Hepatocyte (in vitro differentiated cells): Measurements from ENCODE around the gene ZSCAN26. TPM values are rescaled to one million over a fixed set of nuclear protein-coding genes. Genes with fewer than 3 reads are reported as not detected.

Experiments used
- DNase-seq: peaks from one replicate; pipeline ENCODE4 v3.0.0-alpha.2; 2016; ENCODE audit warnings: low spot score
- H2AFZ ChIP-seq: fragments of 200-600 bp; sonication (generic); 2 replicates; pipeline ENCODE4 v1.6.0; 2016; ENCODE audit warnings: antibody characterized with exemption, mild to moderate bottlenecking
- H3K27ac ChIP-seq: fragments of 200-600 bp; sonication (generic); 2 replicates; pipeline ENCODE4 v1.5.1; 2016; ENCODE audit warnings: mild to moderate bottlenecking
- H3K27me3 ChIP-seq: fragments of 200-600 bp; sonication (generic); 2 replicates; pipeline ENCODE4 v1.6.1; 2016
- H3K36me3 ChIP-seq: fragments of 200-600 bp; sonication (generic); replicated peaks from 2 replicates; pipeline ENCODE4 v1.5.1; 2016; ENCODE audit warnings: low read depth; ENCODE audit not compliant: insufficient read depth
- H3K4me1 ChIP-seq: fragments of 200-600 bp; sonication (generic); 2 replicates; pipeline ENCODE4 v1.5.1; 2016; ENCODE audit warnings: mild to moderate bottlenecking, moderate library complexity; ENCODE audit not compliant: insufficient read depth
- H3K4me2 ChIP-seq: fragments of 200-600 bp; sonication (generic); 2 replicates; pipeline ENCODE4 v1.6.0; 2016
- H3K4me3 ChIP-seq: fragments of 200-600 bp; sonication (generic); 2 replicates; pipeline ENCODE4 v1.5.1; 2016; ENCODE audit warnings: mild to moderate bottlenecking
- H3K79me2 ChIP-seq: fragments of 200-600 bp; sonication (generic); 2 replicates; pipeline ENCODE4 v1.6.0; 2017; ENCODE audit warnings: mild to moderate bottlenecking
- H3K9me2 ChIP-seq: fragments of 200-600 bp; sonication (generic); replicated peaks from 2 replicates; pipeline ENCODE4 v1.6.0; 2017; ENCODE audit warnings: mild to moderate bottlenecking; ENCODE audit not compliant: insufficient read depth
- H3K9me3 ChIP-seq: fragments of 200-600 bp; sonication (generic); 2 replicates; pipeline ENCODE4 v1.5.1; 2016; ENCODE audit warnings: low read depth, mild to moderate bottlenecking
- H4K20me1 ChIP-seq: fragments of 200-600 bp; sonication (generic); 2 replicates; pipeline ENCODE4 v1.6.0; 2016; ENCODE audit warnings: mild to moderate bottlenecking; ENCODE audit not compliant: insufficient read depth, poor library complexity, severe bottlenecking
- EZH2 ChIP-seq: fragments of 200-600 bp; sonication (generic); IDR thresholded peaks from 2 replicates; pipeline ENCODE4 v1.6.1; 2016; ENCODE audit warnings: antibody characterized with exemption, mild to moderate bottlenecking, borderline replicate concordance
- EZH2phosphoT487 ChIP-seq: fragments of 200-600 bp; sonication (generic); IDR thresholded peaks from one replicate; pipeline ENCODE4 v1.6.1; 2018; ENCODE audit warnings: antibody characterized with exemption, mild to moderate bottlenecking, low read depth, moderate library complexity; ENCODE audit not compliant: unreplicated experiment, severe bottlenecking
- WGBS: methylation state at CpG from one replicate; pipeline ENCODE4 v1.1.6; 2016; ENCODE audit warnings: low lambda C conversion rate; ENCODE audit errors: missing lambda C conversion rate; 5-methylcytosine and 5-hydroxymethylcytosine counted together
- polyA plus RNA-seq: library from polyadenylated mRNA; unstranded; fragments of >200 nt; fragmentation: Nextera tagmentation; extraction: Ambion mirVana; gene quantifications from 2 replicates; pipeline ENCODE4 v1.2.1, GENCODE V29; 2016
- total RNA-seq: library from RNA; depleted of rRNA; stranded (reverse); fragments of >200 nt; gene quantifications from 2 replicates; pipeline ENCODE4 v1.2.3, GENCODE V29; 2014
- TF ChIP-seq, protein P1 (sequence below): fragments of 200-600 bp; sonication (generic); IDR thresholded peaks from 2 replicates; pipeline ENCODE4 v1.5.1; 2016; ENCODE audit warnings: antibody characterized with exemption, mild to moderate bottlenecking; ENCODE audit not compliant: poor library complexity

ZSCAN26 gene
- total RNA-seq: 14.7 and 24.4 TPM in 2 replicates
- 7.6 and 7.8 TPM in 2 replicates for polyA plus RNA-seq

DNA sequence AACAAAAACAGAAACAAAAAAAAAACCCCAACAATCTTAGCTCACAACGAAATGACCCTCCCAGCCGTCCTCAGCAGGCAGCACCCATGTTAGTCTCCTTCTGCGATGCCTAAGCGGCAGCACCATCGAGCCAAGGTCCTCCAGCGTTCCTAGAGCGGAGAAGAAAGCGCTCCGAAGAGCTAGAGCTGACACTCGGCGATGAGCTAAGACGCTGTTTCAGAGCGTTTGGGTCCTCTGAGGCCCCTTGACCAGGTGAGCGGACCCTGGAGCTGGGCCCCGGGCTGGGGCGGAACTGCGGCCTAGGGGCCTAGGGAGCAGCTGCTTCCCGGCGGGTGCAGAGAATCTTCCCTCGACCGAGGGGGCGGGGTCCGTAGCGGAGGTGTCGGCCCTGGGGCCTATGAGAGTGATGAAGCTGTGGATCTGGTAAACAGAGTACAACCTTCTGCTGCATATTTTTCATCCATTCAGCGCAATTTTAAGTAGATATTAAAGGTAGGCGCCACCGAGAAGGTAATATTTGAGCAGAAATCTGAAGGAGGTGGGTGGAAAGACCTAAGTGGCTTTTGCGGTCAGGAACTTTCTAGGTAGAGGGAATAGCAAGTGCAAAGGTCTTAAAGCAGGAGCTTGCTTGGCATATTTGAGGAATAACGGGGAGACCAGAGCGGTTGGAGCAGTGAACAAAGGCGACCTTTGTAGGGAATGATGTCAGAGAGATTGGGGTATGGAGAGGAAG is at the start of gene ZSCAN26:
Gene ZSCAN26, plus strand, starts transcription at position 182 of the 733 bp plus-strand sequence. CDS start 4,777 bp downstream, outside the sequence.
- TF ChIP-seq EZH2phosphoT487 (no peak), EZH2 (no peak)
- TF ChIP-seq, protein P1, sequence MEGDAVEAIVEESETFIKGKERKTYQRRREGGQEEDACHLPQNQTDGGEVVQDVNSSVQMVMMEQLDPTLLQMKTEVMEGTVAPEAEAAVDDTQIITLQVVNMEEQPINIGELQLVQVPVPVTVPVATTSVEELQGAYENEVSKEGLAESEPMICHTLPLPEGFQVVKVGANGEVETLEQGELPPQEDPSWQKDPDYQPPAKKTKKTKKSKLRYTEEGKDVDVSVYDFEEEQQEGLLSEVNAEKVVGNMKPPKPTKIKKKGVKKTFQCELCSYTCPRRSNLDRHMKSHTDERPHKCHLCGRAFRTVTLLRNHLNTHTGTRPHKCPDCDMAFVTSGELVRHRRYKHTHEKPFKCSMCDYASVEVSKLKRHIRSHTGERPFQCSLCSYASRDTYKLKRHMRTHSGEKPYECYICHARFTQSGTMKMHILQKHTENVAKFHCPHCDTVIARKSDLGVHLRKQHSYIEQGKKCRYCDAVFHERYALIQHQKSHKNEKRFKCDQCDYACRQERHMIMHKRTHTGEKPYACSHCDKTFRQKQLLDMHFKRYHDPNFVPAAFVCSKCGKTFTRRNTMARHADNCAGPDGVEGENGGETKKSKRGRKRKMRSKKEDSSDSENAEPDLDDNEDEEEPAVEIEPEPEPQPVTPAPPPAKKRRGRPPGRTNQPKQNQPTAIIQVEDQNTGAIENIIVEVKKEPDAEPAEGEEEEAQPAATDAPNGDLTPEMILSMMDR: no peak
- WGBS: under 1% methylated on average over 32 of the region's 32 CpGs
- no peaks in the 10 kb centered on the region for H3K9me2 ChIP-seq
- H3K27ac ChIP-seq: peak within 1 kb of the TSS; percentile 91
- H3K79me2 ChIP-seq: peaks cover 34% of the 10 kb centered on the region
- peaks cover 6% of the 10 kb centered on the region for H3K4me1 ChIP-seq
- H2AFZ ChIP-seq: peak within 1 kb of the TSS; percentile 54
- peak; percentile 91 for DNase-seq
- no peaks in the 10 kb centered on the region for H3K36me3 ChIP-seq
- H3K9me3 ChIP-seq: no peaks in the 10 kb centered on the region
- peak within 1 kb of the TSS; percentile 62 for H3K4me3 ChIP-seq
- peak within 1 kb of the TSS; percentile 80 for H3K4me2 ChIP-seq
- H3K27me3 ChIP-seq: peaks cover 2% of the 10 kb centered on the region
- H4K20me1 ChIP-seq: no peaks in the 10 kb centered on the region

DNA sequence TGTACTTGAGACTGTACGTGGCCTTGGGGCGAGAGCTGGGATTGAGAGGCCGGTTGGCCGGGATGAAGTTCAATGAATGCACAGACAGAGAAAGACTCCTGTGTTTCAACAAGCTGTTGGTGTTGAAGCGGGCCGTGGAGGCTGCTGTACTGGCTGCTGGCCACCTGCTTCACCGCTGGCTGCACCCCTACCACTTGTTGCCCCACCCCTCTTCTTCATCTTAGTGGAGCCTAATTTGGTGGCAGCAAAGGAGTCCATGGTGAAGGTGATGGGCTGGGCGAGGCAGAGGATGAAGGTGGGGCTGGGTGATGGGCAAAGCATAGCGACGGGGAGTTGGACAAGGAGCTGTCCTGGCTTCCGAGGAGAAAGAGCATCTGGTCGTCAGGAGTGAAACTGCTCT is 49.1 kb upstream of the ZSCAN26 start:
- no peak overlapping the region for H3K4me3 ChIP-seq
- H3K36me3 ChIP-seq: no peaks in the 10 kb centered on the region
- 94% methylated on average over 12 of the region's 12 CpGs for WGBS
- TF ChIP-seq, protein P1: no peak
- no peak for TF ChIP-seq EZH2phosphoT487
- no peak for TF ChIP-seq EZH2
- H4K20me1 ChIP-seq: no peaks in the 10 kb centered on the region
- H2AFZ ChIP-seq: no peak overlapping the region
- H3K27me3 ChIP-seq: peaks cover 43% of the 10 kb centered on the region
- no peaks in the 10 kb centered on the region for H3K9me2 ChIP-seq
- H3K27ac ChIP-seq: no peak overlapping the region
- peak overlapping the region; percentile 82 for H3K4me2 ChIP-seq
- no peaks in the 10 kb centered on the region for H3K4me1 ChIP-seq
- DNase-seq: no peak
- H3K9me3 ChIP-seq: no peaks in the 10 kb centered on the region
- no peaks in the 10 kb centered on the region for H3K79me2 ChIP-seq

DNA sequence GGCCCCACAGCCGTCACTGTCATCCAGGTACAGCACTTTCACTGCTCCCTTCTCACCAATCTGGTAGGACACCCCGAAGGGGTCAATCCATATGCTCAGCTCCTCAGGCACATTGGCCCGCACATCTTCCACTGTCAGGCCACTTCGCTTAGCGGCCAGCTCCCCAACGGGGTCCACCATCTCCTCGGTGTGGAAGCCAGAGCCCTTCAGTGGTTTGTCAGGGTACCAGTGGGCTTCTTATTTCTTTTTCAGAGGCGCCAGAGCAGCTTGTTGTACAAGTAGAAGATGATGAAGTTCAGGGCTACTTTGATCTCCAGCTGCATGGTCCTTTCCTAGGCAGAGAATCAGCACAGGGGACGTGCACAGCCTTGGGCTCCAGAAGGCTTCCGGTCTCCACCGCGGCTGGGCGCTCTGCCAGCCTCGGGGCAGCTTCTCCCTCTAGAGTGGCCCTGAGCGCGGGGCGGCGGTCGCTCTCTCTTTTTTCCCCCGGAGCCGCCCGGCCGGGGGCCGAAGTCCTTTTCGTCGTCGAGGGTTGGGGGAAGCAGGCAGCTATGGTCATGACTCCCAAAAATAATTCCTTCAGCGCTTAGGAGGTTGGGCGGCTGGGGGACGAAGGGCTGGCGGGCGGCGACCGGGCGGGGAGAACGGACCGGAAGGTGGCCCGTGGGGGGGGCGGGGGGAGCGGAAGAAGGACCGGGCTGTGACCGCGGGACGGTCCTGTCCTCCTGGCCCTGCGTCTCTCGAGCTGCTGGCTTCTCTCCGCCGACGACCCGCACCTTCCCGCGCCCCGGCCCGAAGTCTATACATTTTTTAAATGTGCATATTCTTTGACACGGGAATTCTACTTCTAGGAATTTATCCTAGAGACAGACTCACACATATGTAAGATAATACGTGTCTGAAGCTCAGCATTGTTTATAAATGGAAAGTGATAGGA is 48.4 kb upstream of the ZSCAN26 start:
- peak overlapping the region; percentile 82 for H3K4me2 ChIP-seq
- H3K4me1 ChIP-seq: no peaks in the 10 kb centered on the region
- no peaks in the 10 kb centered on the region for H3K9me2 ChIP-seq
- 18% methylated on average over 38 of the region's 56 CpGs for WGBS
- no peaks in the 10 kb centered on the region for H3K36me3 ChIP-seq
- no peaks in the 10 kb centered on the region for H4K20me1 ChIP-seq
- peak overlapping the region; percentile 77 for H3K27ac ChIP-seq
- H3K79me2 ChIP-seq: no peaks in the 10 kb centered on the region
- H2AFZ ChIP-seq: peak overlapping the region; percentile 97
- peaks cover 36% of the 10 kb centered on the region for H3K27me3 ChIP-seq
- DNase-seq: peak; percentile 77
- TF ChIP-seq EZH2 (no peak), EZH2phosphoT487 (no peak)
- TF ChIP-seq, protein P1: no peak
- peak overlapping the region; percentile 66 for H3K4me3 ChIP-seq
- H3K9me3 ChIP-seq: no peaks in the 10 kb centered on the region
